A549 (cell line): ENCODE data around the gene HDAC10. TPM values are rescaled to one million over a fixed set of nuclear protein-coding genes. Genes with fewer than 3 reads are reported as not detected.

Experiments used
- ATAC-seq, 2 experiments: fragments of 200-7000 bp in 1 of 2; fragments of >200 bp in 1 of 2; cut with Nextera tagmentation in 1 of 2; cut with Tn5 transposase in 1 of 2; 3 replicates each; pipeline versions ENCODE4 v1.8.0 to v1.9.1; 2018 to 2020; ENCODE audit warnings: mild to moderate bottlenecking in 1 of 2, moderate library complexity in 1 of 2
- CTCF ChIA-PET: fragments of 300-600 bp; sonication (Branson Sonifier 250); formaldehyde crosslinking; extraction: SDS; loops from one replicate; lab custom pipeline; 2021; ENCODE audit warnings: antibody characterized with exemption, inconsistent platforms; lab: Yijun Ruan, JAX
- POLR2A ChIA-PET: fragments of 350-600 bp; formaldehyde crosslinking; extraction: SDS; loops from one replicate; lab custom pipeline; 2021; ENCODE audit warnings: antibody characterized with exemption, inconsistent platforms; lab: Yijun Ruan, JAX
- DNase-seq, 2 experiments: peaks; one replicate each; pipeline versions ENCODE4 v3.0.0 to v3.0.0-alpha.2; 2011 to 2016; ENCODE audit warnings: low read depth in 1 of 2, low spot score in 1 of 2
- FAIRE-seq: peaks from 2 replicates; lab custom pipeline; 2011; peaks lifted over from hg19 to GRCh38; lab: Jason Lieb, UNC
- H3K27ac ChIP-seq, 2 experiments: fragments of >200 bp; sonication (Bioruptor Twin); formaldehyde crosslinking; 3 replicates each; pipeline ENCODE4 v1.5.1; 2016 to 2017
- H3K4me1 ChIP-seq: fragments of >200 bp; sonication (Bioruptor Twin); formaldehyde crosslinking; 3 replicates; pipeline ENCODE4 v1.6.1; 2016
- H3K4me2 ChIP-seq: fragments of >200 bp; sonication (Bioruptor Twin); formaldehyde crosslinking; 3 replicates; pipeline ENCODE4 v1.6.1; 2016
- H3K4me3 ChIP-seq: fragments of >200 bp; sonication (Bioruptor Twin); formaldehyde crosslinking; 3 replicates; pipeline ENCODE4 v1.5.1; 2016
- H3K9me3 ChIP-seq: fragments of >200 bp; sonication (Bioruptor Twin); formaldehyde crosslinking; 3 replicates; pipeline ENCODE4 v1.6.1; 2016
- CBX2 ChIP-seq: fragments of 200-600 bp; sonication (generic); IDR thresholded peaks from 2 replicates; pipeline ENCODE4 v1.6.1; 2016; ENCODE audit warnings: low read depth, mild to moderate bottlenecking, borderline replicate concordance
- CBX8 ChIP-seq: fragments of 200-600 bp; sonication (generic); IDR thresholded peaks from 2 replicates; pipeline ENCODE4 v1.6.1; 2016
- CHD4 ChIP-seq: fragments of 200-600 bp; sonication (generic); IDR thresholded peaks from 2 replicates; pipeline ENCODE4 v1.6.1; 2016; ENCODE audit warnings: antibody characterized with exemption, mild to moderate bottlenecking, borderline replicate concordance
- EHMT2 ChIP-seq: fragments of 200-600 bp; sonication (generic); IDR thresholded peaks from 2 replicates; pipeline ENCODE4 v1.6.1; 2016; ENCODE audit warnings: antibody characterized with exemption, low read depth, mild to moderate bottlenecking, moderate library complexity
- JUN ChIP-seq, 2 experiments: fragments of >200 bp; sonication (Bioruptor Twin); formaldehyde crosslinking; IDR thresholded peaks; 2 replicates in 1 of 2; 3 replicates in 1 of 2; pipeline ENCODE4 v1.6.1; 2016 to 2017
- MAFK ChIP-seq: fragments of 450-650 bp; IDR thresholded peaks from 2 replicates; pipeline ENCODE4 v1.6.1; 2014; ENCODE audit not compliant: partially characterized antibody
- NFE2L2 ChIP-seq: fragments of 150-350 bp; conservative IDR thresholded peaks from 2 replicates; pipeline ENCODE4 v1.6.1; 2014; ENCODE audit warnings: low read length
- POLR2A ChIP-seq: IDR thresholded peaks from 2 replicates; pipeline ENCODE4 v1.6.1; 2012; ENCODE audit warnings: mild to moderate bottlenecking, low read length
- RCOR1 ChIP-seq: fragments of 150-350 bp; IDR thresholded peaks from 2 replicates; pipeline ENCODE4 v1.6.1; 2014; ENCODE audit warnings: antibody characterized with exemption, low read length, low read depth
- REST ChIP-seq: fragments of 200-600 bp; sonication (generic); IDR thresholded peaks from 2 replicates; pipeline ENCODE4 v1.6.1; 2016; ENCODE audit warnings: antibody characterized with exemption, mild to moderate bottlenecking, moderate library complexity
- RNF2 ChIP-seq: fragments of 200-600 bp; sonication (generic); IDR thresholded peaks from 2 replicates; pipeline ENCODE4 v1.6.1; 2016; ENCODE audit warnings: low read depth, mild to moderate bottlenecking, antibody characterized with exemption, moderate library complexity, borderline replicate concordance
- WGBS: methylation state at CpG from one replicate; pipeline ENCODE4 v1.1.6; 2017; ENCODE audit errors: missing lambda C conversion rate; 5-methylcytosine and 5-hydroxymethylcytosine counted together
- polyA plus RNA-seq, 4 experiments: library from polyadenylated mRNA; depleted of rRNA in 3 of 4; stranded (reverse); fragments of >200 nt; fragmentation: RNase III in 1 of 4; extraction: RNeasy Plus Mini Kit Qiagen cat#74134 plus additional on column Dnase treatment in 1 of 4; gene quantifications; 2 replicates in 3 of 4; 3 replicates in 1 of 4; pipeline ENCODE4 v1.2.3, GENCODE V29; 2011 to 2017
- TF ChIP-seq, protein P1 (sequence below): fragments of 450-650 bp; IDR thresholded peaks from 2 replicates; pipeline ENCODE4 v1.6.1; 2014; ENCODE audit warnings: antibody characterized with exemption
- TF ChIP-seq, protein P2 (sequence below): fragments of >200 bp; sonication (Bioruptor Twin); formaldehyde crosslinking; IDR thresholded peaks from 2 replicates; pipeline ENCODE4 v1.6.1; 2016

HDAC10 gene
- polyA plus RNA-seq, 2 of the 4 experiments (the other 2 are of a cell fraction): 2.4 to 12.0 TPM

DNA sequence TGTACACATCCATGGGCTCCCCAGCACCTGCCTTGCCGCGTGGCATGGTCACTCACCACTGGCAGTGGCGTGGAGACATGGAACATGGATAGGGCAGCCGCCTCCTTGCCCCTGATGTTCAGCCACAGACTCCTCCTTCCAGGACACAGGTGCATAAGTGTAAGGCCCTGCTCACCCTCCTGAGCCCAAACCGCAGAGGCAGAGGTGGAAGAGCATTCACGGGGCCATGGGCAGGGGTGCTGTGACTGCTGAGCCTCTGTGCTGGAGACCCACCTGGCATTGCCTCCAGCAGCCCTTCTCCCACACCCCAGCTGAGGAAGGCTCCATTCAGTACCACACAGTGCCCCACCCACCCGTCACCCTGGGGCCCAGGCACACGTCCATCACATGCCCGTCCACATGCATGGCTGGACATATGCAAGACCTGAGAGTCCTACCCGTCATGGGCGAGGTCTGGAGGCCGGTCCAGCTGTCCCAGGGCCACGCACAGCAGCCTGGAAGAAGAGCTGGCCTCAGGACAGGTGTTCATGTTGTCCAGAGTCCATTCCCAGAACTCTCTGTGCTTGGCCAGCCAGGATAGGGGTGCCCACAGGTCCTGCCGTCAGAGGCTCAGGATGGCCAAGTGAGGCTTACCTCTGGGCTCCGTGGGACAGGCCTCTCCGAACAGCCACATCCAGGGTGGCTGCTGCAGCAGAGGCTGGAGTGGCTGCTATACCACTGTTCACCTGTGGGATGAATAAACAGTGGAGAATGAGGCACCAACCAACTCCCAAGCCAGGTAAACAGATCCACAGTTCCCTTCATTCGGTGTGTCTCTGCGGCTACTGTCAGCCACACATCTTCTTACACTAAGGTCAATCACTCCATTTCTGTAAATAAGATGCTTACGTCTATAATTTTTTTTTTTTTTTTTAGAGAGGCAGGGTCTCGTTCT is 4.6 kb downstream of the HDAC10 start:
- DNase-seq: peak in 1 of 2 experiments; percentile 47
- 89% methylated on average over 8 of the region's 20 CpGs for WGBS
- H3K4me3 ChIP-seq: no peak overlapping the region; the same call in 2 of the 3 replicates

DNA sequence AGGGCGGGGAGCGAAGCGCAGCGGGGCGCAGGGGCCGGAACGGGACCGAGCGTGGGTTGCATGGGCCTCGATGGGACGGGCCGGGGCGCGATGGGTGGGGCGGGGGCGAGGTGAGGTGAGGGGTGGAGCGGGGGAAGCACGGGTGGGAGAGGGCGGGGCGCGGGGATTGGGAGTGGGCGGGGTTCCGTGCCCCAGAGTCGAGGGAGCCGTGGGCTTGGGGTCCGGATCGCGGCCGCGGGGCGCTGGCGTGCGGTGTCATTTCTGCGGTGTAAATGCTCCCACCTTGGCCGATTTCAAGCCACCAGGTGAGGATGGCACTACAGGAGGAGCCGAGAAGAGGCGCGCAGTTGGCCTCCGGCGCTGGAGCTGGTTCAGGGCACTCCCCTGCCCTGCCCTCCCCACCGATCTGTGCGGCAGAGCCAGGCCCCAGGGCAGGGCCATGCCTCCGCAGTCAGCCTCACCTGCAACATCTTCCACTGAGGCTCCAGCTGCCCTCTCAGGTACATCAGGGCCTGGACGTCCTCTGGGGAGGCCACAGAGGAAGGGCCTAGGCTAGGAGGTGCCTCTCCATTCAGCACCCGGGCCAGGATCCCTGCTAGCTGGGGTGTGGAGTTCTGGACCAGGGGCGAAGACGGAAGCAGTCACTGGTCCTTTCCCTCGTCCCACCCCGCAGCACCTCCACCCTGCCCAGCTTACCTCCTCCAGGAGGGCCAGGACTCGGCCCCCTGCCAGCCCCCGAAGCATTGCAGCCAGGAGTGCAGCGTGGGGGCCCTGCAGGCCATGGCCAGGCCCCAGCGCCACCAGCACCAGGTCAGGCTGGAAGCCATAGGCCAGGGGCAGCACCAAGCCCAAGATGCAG is 5.6 kb downstream of the HDAC10 start:
- peak; percentile 22 to 35; a peak in 4 of 6 replicates for ATAC-seq
- peaks cover 25% of the 10 kb centered on the region; the same call in 2 of the 3 replicates for H3K4me1 ChIP-seq
- POLR2A ChIA-PET: interaction anchor here (0.7 kb wide), 1 partner anchor 97 kb away, joined by 3 read pairs; no protein-coding TSS in a partner anchor

More for the DNA sequence above, 4.6 kb downstream of the HDAC10 start:
- no peaks in the 10 kb centered on the region for H3K9me3 ChIP-seq
- H3K4me1 ChIP-seq: peaks cover 26% of the 10 kb centered on the region; the same call in 2 of the 3 replicates
- ATAC-seq (peak; percentile 30 to 41; a peak in 2 of 6 replicates), FAIRE-seq (no peak)
- TF ChIP-seq MAFK (no peak), REST (no peak)
- TF ChIP-seq, protein P1, sequence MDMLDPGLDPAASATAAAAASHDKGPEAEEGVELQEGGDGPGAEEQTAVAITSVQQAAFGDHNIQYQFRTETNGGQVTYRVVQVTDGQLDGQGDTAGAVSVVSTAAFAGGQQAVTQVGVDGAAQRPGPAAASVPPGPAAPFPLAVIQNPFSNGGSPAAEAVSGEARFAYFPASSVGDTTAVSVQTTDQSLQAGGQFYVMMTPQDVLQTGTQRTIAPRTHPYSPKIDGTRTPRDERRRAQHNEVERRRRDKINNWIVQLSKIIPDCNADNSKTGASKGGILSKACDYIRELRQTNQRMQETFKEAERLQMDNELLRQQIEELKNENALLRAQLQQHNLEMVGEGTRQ: no peak
- ChIA-PET POLR2A (interaction anchor here (0.7 to 1.1 kb wide), 2 partner anchors 25 to 96 kb away, joined by 3 read pairs; no protein-coding TSS in a partner anchor), CTCF (interaction anchor here (0.6 to 1.8 kb wide), 3 partner anchors 74 to 98 kb away, joined by 3 to 6 read pairs (median 3); no protein-coding TSS in a partner anchor)
- H3K27ac ChIP-seq: no peak overlapping the region
- peak overlapping the region; percentile 98 for H3K4me2 ChIP-seq

More for the DNA sequence above, 5.6 kb downstream of the HDAC10 start:
- 60% methylated on average over 1 of the region's 53 CpGs for WGBS
- peak overlapping the region; percentile 98 for H3K4me2 ChIP-seq
- H3K4me3 ChIP-seq: peak overlapping the region; percentile 97
- CTCF ChIA-PET: interaction anchor here (0.8 to 1.8 kb wide), 2 partner anchors 75 to 97 kb away, joined by 3 read pairs; no protein-coding TSS in a partner anchor
- peak overlapping the region; percentile 88 to 96 for H3K27ac ChIP-seq
- no peak for TF ChIP-seq CBX8
- TF ChIP-seq JUN (IDR thresholded peaks at IDR 0.05): no peak; a peak in 1 of 5 replicates
- no peak for TF ChIP-seq RCOR1
- no peak for TF ChIP-seq POLR2A
- no peak for TF ChIP-seq RNF2
- TF ChIP-seq REST: no peak
- TF ChIP-seq CBX2: no peak
- TF ChIP-seq NFE2L2: no peak
- no peak for TF ChIP-seq CHD4
- TF ChIP-seq, protein P2, sequence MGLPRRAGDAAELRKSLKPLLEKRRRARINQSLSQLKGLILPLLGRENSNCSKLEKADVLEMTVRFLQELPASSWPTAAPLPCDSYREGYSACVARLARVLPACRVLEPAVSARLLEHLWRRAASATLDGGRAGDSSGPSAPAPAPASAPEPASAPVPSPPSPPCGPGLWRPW: no peak
- TF ChIP-seq EHMT2: no peak
- DNase-seq (no peak), FAIRE-seq (no peak)
- H3K9me3 ChIP-seq: no peaks in the 10 kb centered on the region
